ENCODE results near the gene ITPK1.

DNA sequence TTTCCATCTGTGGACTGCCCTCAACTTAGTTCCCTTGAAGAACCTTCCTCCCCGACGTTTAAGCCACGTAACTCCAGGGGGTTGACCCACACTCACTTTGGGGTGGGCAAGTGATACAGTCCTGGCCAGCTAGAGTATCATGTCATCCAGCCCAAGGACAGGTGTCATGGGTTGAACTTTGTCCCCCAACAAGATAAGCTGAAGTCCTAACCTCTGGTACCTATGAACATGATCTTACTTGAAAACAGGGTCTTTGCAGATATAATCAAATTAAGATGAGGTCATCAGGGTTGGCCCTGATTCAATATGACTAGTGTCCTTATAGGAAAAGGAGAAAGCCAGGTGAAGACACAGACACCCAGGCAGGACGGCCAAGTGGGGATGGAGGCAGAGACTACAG lies 68.6 kb downstream of the ITPK1 start:
- TF ChIP-seq POLR2A (IDR thresholded peaks at IDR 0.05; ENCODE audit: low read depth, low read length): no peak
- TF ChIP-seq POLR2AphosphoS5 (IDR thresholded peaks at IDR 0.05; ENCODE audit: low read depth, low read length): no peak
- no peak for TF ChIP-seq TAF1 (IDR thresholded peaks at IDR 0.05; ENCODE audit: borderline replicate concordance, low read depth, low read length)

All from GM12892 (cell line).